Peyer's patch (tissue), 4 donors: ENCODE data around the gene ETNK1.

Experiments
- CTCF ChIP-seq, 6 experiments: fragments of 450-650 bp in 4 of 6; fragments of 200-600 bp in 2 of 6; sonication (generic) in 1 of 6; IDR thresholded peaks; one replicate each; pipeline ENCODE4 v1.5.1; 2017 to 2019; ENCODE audit warnings: antibody characterized with exemption in 6 of 6, mild to moderate bottlenecking in 3 of 6, moderate library complexity in 1 of 6
- POLR2A ChIP-seq, 2 donors: fragments of 450-650 bp; IDR thresholded peaks; one replicate each; pipeline ENCODE4 v1.5.1; 2017; ENCODE audit warnings: antibody characterized with exemption in 2 of 2, mild to moderate bottlenecking in 2 of 2, moderate library complexity in 2 of 2

- TF ChIP-seq CTCF (IDR thresholded peaks at IDR 0.05) (no peak), POLR2A (IDR thresholded peaks at IDR 0.05) (no peak)
Measured at GRCh38 chr12:22653791-22654190, 28.8 kb downstream of the ETNK1 start.
